ENCODE data around the gene RUNDC3A.

RUNDC3A gene

GRCh38 chr17:44308320-44308818, at the start of gene RUNDC3A:
RUNDC3A (plus strand) TSS chr17:44308601; CDS start chr17:44308833, 232 bp downstream.
- H3K36me3 ChIP-seq (ENCODE audit: control insufficient read depth, insufficient read depth, low read length) = no peaks in the 10 kb centered on the region
- peak within 1 kb of the TSS; percentile 82 for H3K27ac ChIP-seq (ENCODE audit: low read depth, low read length)
- peak within 1 kb of the TSS; percentile 61 for H3K4me3 ChIP-seq (ENCODE audit: low read depth, low read length)
- no peaks in the 10 kb centered on the region; the same call in 1 of the 2 replicates for H3K27me3 ChIP-seq (ENCODE audit: control insufficient read depth, insufficient read depth, low read length)
- no peak within 1 kb of the TSS for H3K9ac ChIP-seq (ENCODE audit: low read depth, low read length)
- H3K4me1 ChIP-seq (ENCODE audit: control insufficient read depth, insufficient read depth, low read length) = peaks cover 25% of the 10 kb centered on the region
- H3K9me3 ChIP-seq (ENCODE audit: control insufficient read depth, insufficient read depth, low read length) = no peaks in the 10 kb centered on the region

GRCh38 chr17:44258811-44259351, 49.5 kb upstream of the RUNDC3A start:
- H3K4me3 ChIP-seq (ENCODE audit: low read depth, low read length) = no peak overlapping the region
- no peaks in the 10 kb centered on the region for H3K9me3 ChIP-seq (ENCODE audit: control insufficient read depth, insufficient read depth, low read length)
- no peak overlapping the region for H3K9ac ChIP-seq (ENCODE audit: low read depth, low read length)
- no peaks in the 10 kb centered on the region for H3K36me3 ChIP-seq (ENCODE audit: control insufficient read depth, insufficient read depth, low read length)
- no peaks in the 10 kb centered on the region for H3K27me3 ChIP-seq (ENCODE audit: control insufficient read depth, insufficient read depth, low read length)
- H3K27ac ChIP-seq (ENCODE audit: low read depth, low read length) = no peak overlapping the region
- no peaks in the 10 kb centered on the region for H3K4me1 ChIP-seq (ENCODE audit: control insufficient read depth, insufficient read depth, low read length)

- Histone ChIP-seq H3K9ac (ENCODE audit: low read depth, low read length) (no peak overlapping the region), H3K36me3 (ENCODE audit: control insufficient read depth, insufficient read depth, low read length) (no peaks in the 10 kb centered on the region), H3K4me3 (ENCODE audit: low read depth, low read length) (no peak overlapping the region), H3K4me1 (ENCODE audit: control insufficient read depth, insufficient read depth, low read length) (no peaks in the 10 kb centered on the region), H3K9me3 (ENCODE audit: control insufficient read depth, insufficient read depth, low read length) (no peaks in the 10 kb centered on the region), H3K27me3 (ENCODE audit: control insufficient read depth, insufficient read depth, low read length) (no peaks in the 10 kb centered on the region), H3K27ac (ENCODE audit: low read depth, low read length) (no peak overlapping the region)
Measured at GRCh38 chr17:44260296-44260695, 48.1 kb upstream of the RUNDC3A start.

- Histone ChIP-seq H3K9ac (ENCODE audit: low read depth, low read length) (no peak overlapping the region), H3K4me3 (ENCODE audit: low read depth, low read length) (no peak overlapping the region), H3K4me1 (ENCODE audit: control insufficient read depth, insufficient read depth, low read length) (no peaks in the 10 kb centered on the region), H3K27me3 (ENCODE audit: control insufficient read depth, insufficient read depth, low read length) (no peaks in the 10 kb centered on the region), H3K27ac (ENCODE audit: low read depth, low read length) (no peak overlapping the region), H3K9me3 (ENCODE audit: control insufficient read depth, insufficient read depth, low read length) (no peaks in the 10 kb centered on the region), H3K36me3 (ENCODE audit: control insufficient read depth, insufficient read depth, low read length) (no peaks in the 10 kb centered on the region)
Measured at GRCh38 chr17:44262654-44263225, 45.7 kb upstream of the RUNDC3A start.

- H3K9ac ChIP-seq (ENCODE audit: low read depth, low read length) = no peak overlapping the region
- H3K27ac ChIP-seq (ENCODE audit: low read depth, low read length) = no peak overlapping the region
- no peaks in the 10 kb centered on the region for H3K36me3 ChIP-seq (ENCODE audit: control insufficient read depth, insufficient read depth, low read length)
- no peak overlapping the region for H3K4me3 ChIP-seq (ENCODE audit: low read depth, low read length)
- H3K27me3 ChIP-seq (ENCODE audit: control insufficient read depth, insufficient read depth, low read length) = no peaks in the 10 kb centered on the region
- H3K9me3 ChIP-seq (ENCODE audit: control insufficient read depth, insufficient read depth, low read length) = no peaks in the 10 kb centered on the region
- no peaks in the 10 kb centered on the region for H3K4me1 ChIP-seq (ENCODE audit: control insufficient read depth, insufficient read depth, low read length)
Measured at GRCh38 chr17:44263345-44263902, 45.0 kb upstream of the RUNDC3A start.

GRCh38 chr17:44266402-44267164, 41.8 kb upstream of the RUNDC3A start:
- Histone ChIP-seq H3K27ac (ENCODE audit: low read depth, low read length) (no peak overlapping the region), H3K36me3 (ENCODE audit: control insufficient read depth, insufficient read depth, low read length) (no peaks in the 10 kb centered on the region), H3K9me3 (ENCODE audit: control insufficient read depth, insufficient read depth, low read length) (no peaks in the 10 kb centered on the region), H3K4me1 (ENCODE audit: control insufficient read depth, insufficient read depth, low read length) (no peaks in the 10 kb centered on the region), H3K4me3 (ENCODE audit: low read depth, low read length) (no peak overlapping the region), H3K9ac (ENCODE audit: low read depth, low read length) (no peak overlapping the region), H3K27me3 (ENCODE audit: control insufficient read depth, insufficient read depth, low read length) (no peaks in the 10 kb centered on the region)

- Histone ChIP-seq H3K4me1 (ENCODE audit: control insufficient read depth, insufficient read depth, low read length) (no peaks in the 10 kb centered on the region), H3K9ac (ENCODE audit: low read depth, low read length) (no peak overlapping the region), H3K27ac (ENCODE audit: low read depth, low read length) (no peak overlapping the region), H3K4me3 (ENCODE audit: low read depth, low read length) (no peak overlapping the region), H3K36me3 (ENCODE audit: control insufficient read depth, insufficient read depth, low read length) (no peaks in the 10 kb centered on the region), H3K9me3 (ENCODE audit: control insufficient read depth, insufficient read depth, low read length) (no peaks in the 10 kb centered on the region), H3K27me3 (ENCODE audit: control insufficient read depth, insufficient read depth, low read length) (no peaks in the 10 kb centered on the region)
Measured at GRCh38 chr17:44267165-44267455, 41.3 kb upstream of the RUNDC3A start.

- Histone ChIP-seq H3K36me3 (ENCODE audit: control insufficient read depth, insufficient read depth, low read length) (no peaks in the 10 kb centered on the region), H3K4me1 (ENCODE audit: control insufficient read depth, insufficient read depth, low read length) (no peaks in the 10 kb centered on the region), H3K27me3 (ENCODE audit: control insufficient read depth, insufficient read depth, low read length) (no peaks in the 10 kb centered on the region), H3K9ac (ENCODE audit: low read depth, low read length) (no peak within 1 kb of the TSS), H3K27ac (ENCODE audit: low read depth, low read length) (no peak within 1 kb of the TSS), H3K4me3 (ENCODE audit: low read depth, low read length) (no peak within 1 kb of the TSS), H3K9me3 (ENCODE audit: control insufficient read depth, insufficient read depth, low read length) (no peaks in the 10 kb centered on the region)
Measured at GRCh38 chr17:44267818-44268490, 40.4 kb upstream of the RUNDC3A start, which contains the start of gene SLC4A1. SLC4A1 (minus strand) TSS chr17:44268135; CDS start chr17:44262866, 5,269 bp downstream.

- Histone ChIP-seq H3K27ac (ENCODE audit: low read depth, low read length) (no peak overlapping the region), H3K36me3 (ENCODE audit: control insufficient read depth, insufficient read depth, low read length) (no peaks in the 10 kb centered on the region), H3K9me3 (ENCODE audit: control insufficient read depth, insufficient read depth, low read length) (no peaks in the 10 kb centered on the region), H3K27me3 (ENCODE audit: control insufficient read depth, insufficient read depth, low read length) (no peaks in the 10 kb centered on the region), H3K4me3 (ENCODE audit: low read depth, low read length) (no peak overlapping the region), H3K4me1 (ENCODE audit: control insufficient read depth, insufficient read depth, low read length) (no peaks in the 10 kb centered on the region), H3K9ac (ENCODE audit: low read depth, low read length) (no peak overlapping the region)
Measured at GRCh38 chr17:44268709-44269534, 39.5 kb upstream of the RUNDC3A start.

GRCh38 chr17:44269535-44270240, 38.7 kb upstream of the RUNDC3A start:
- no peak overlapping the region for H3K9ac ChIP-seq (ENCODE audit: low read depth, low read length)
- no peaks in the 10 kb centered on the region for H3K27me3 ChIP-seq (ENCODE audit: control insufficient read depth, insufficient read depth, low read length)
- no peaks in the 10 kb centered on the region for H3K4me1 ChIP-seq (ENCODE audit: control insufficient read depth, insufficient read depth, low read length)
- no peak overlapping the region for H3K4me3 ChIP-seq (ENCODE audit: low read depth, low read length)
- H3K36me3 ChIP-seq (ENCODE audit: control insufficient read depth, insufficient read depth, low read length) = no peaks in the 10 kb centered on the region
- no peaks in the 10 kb centered on the region for H3K9me3 ChIP-seq (ENCODE audit: control insufficient read depth, insufficient read depth, low read length)
- H3K27ac ChIP-seq (ENCODE audit: low read depth, low read length) = no peak overlapping the region

Data from HUES48 (cell line).